Smooth muscle cell (in vitro differentiated cells): ENCODE results near the gene ZFHX3. TPM values are rescaled to one million over a fixed set of nuclear protein-coding genes. Genes with fewer than 3 reads are reported as not detected.

Experiments
- DNase-seq: peaks from one replicate; lab custom pipeline; 2025; ENCODE audit not compliant: unreplicated experiment; lab: John Stamatoyannopoulos, UW
- H2AFZ ChIP-seq: fragments of 200-600 bp; sonication (generic); 2 replicates; pipeline ENCODE4 v1.6.0; 2016; ENCODE audit warnings: antibody characterized with exemption, low read depth, mild to moderate bottlenecking
- H3F3A ChIP-seq: fragments of 200-600 bp; sonication (generic); 2 replicates; pipeline ENCODE4 v1.6.0; 2017; ENCODE audit warnings: antibody characterized with exemption, low read depth
- H3K27ac ChIP-seq: fragments of 200-600 bp; sonication (generic); 2 replicates; pipeline ENCODE4 v1.5.1; 2016; ENCODE audit warnings: low read depth, mild to moderate bottlenecking
- H3K27me3 ChIP-seq: fragments of 200-600 bp; sonication (generic); 2 replicates; pipeline ENCODE4 v1.6.1; 2016; ENCODE audit warnings: low read depth, mild to moderate bottlenecking
- H3K36me3 ChIP-seq: fragments of 200-600 bp; sonication (generic); 2 replicates; pipeline ENCODE4 v1.5.1; 2016; ENCODE audit warnings: low read depth
- H3K4me1 ChIP-seq: fragments of 200-600 bp; sonication (generic); 2 replicates; pipeline ENCODE4 v1.5.1; 2016; ENCODE audit warnings: low read depth
- H3K4me2 ChIP-seq: fragments of 200-600 bp; sonication (generic); 2 replicates; pipeline ENCODE4 v1.6.0; 2016; ENCODE audit warnings: mild to moderate bottlenecking
- H3K4me3 ChIP-seq: fragments of 200-600 bp; sonication (generic); 2 replicates; pipeline ENCODE4 v1.5.1; 2016; ENCODE audit warnings: mild to moderate bottlenecking
- H3K79me2 ChIP-seq: fragments of 200-600 bp; sonication (generic); 2 replicates; pipeline ENCODE4 v1.6.0; 2016; ENCODE audit warnings: low read depth, mild to moderate bottlenecking
- H3K9ac ChIP-seq: fragments of 200-600 bp; sonication (generic); 2 replicates; pipeline ENCODE4 v1.6.0; 2016; ENCODE audit warnings: low read depth
- H3K9me3 ChIP-seq: fragments of 200-600 bp; sonication (generic); replicated peaks from 2 replicates; pipeline ENCODE4 v1.5.1; 2016; ENCODE audit warnings: low read depth
- H4K20me1 ChIP-seq: fragments of 200-600 bp; sonication (generic); 2 replicates; pipeline ENCODE4 v1.6.0; 2016; ENCODE audit warnings: low read depth
- CTCF ChIP-seq: fragments of 200-600 bp; sonication (generic); IDR thresholded peaks from 2 replicates; pipeline ENCODE4 v1.5.1; 2017; ENCODE audit warnings: borderline replicate concordance, mild to moderate bottlenecking, antibody characterized with exemption; ENCODE audit not compliant: insufficient read depth, poor library complexity, severe bottlenecking
- WGBS: methylation state at CpG from one replicate; pipeline ENCODE4 v1.1.7; 2016; ENCODE audit warnings: low lambda C conversion rate; 5-methylcytosine and 5-hydroxymethylcytosine counted together
- polyA plus RNA-seq: library from polyadenylated mRNA; unstranded; fragments of >200 nt; fragmentation: Nextera tagmentation; extraction: Ambion mirVana; gene quantifications from 2 replicates; pipeline ENCODE4 v1.2.1, GENCODE V29; 2016
- total RNA-seq: library from RNA; depleted of rRNA; stranded (reverse); fragments of >200 nt; gene quantifications from 2 replicates; pipeline ENCODE4 v1.2.3, GENCODE V29; 2014

The ZFHX3 gene
- total and polyA plus RNA-seq, 2 experiments from 2014 or later, result 3.1 to 9.8 TPM

- H4K20me1 ChIP-seq, result peaks cover 11% of the 10 kb centered on the region
- TF ChIP-seq CTCF, result no peak
Observed at GRCh38 chr16:72865835-72866234, 182.1 kb downstream of the ZFHX3 start.

GRCh38 chr16:72865258-72865657 lies 182.7 kb downstream of the ZFHX3 start:
- Histone ChIP-seq H3K36me3 (no peaks in the 10 kb centered on the region), H3K79me2 (peaks cover 19% of the 10 kb centered on the region), H3K9ac (no peak overlapping the region), H3K4me3 (no peak overlapping the region), H3K27ac (no peak overlapping the region), H4K20me1 (peaks cover 11% of the 10 kb centered on the region), H3K27me3 (no peaks in the 10 kb centered on the region), H3F3A (peaks cover under 1% of the 10 kb centered on the region), H3K4me2 (no peak overlapping the region), H3K4me1 (no peaks in the 10 kb centered on the region), H3K9me3 (no peaks in the 10 kb centered on the region), H2AFZ (no peak overlapping the region)
- no peak for DNase-seq
- 98% methylated on average over 5 of the region's 5 CpGs for WGBS
- no peak for TF ChIP-seq CTCF

More at GRCh38 chr16:72865835-72866234, 182.1 kb downstream of the ZFHX3 start:
- Histone ChIP-seq H3K27me3 (no peaks in the 10 kb centered on the region), H3K9ac (no peak overlapping the region), H2AFZ (no peak overlapping the region), H3K27ac (no peak overlapping the region), H3K4me2 (no peak overlapping the region), H3F3A (no peaks in the 10 kb centered on the region), H3K4me3 (no peak overlapping the region), H3K79me2 (peaks cover 17% of the 10 kb centered on the region), H3K4me1 (no peaks in the 10 kb centered on the region), H3K36me3 (no peaks in the 10 kb centered on the region), H3K9me3 (no peaks in the 10 kb centered on the region)
- DNase-seq, result no peak
- 81% methylated on average over 7 of the region's 7 CpGs for WGBS

GRCh38 chr16:72864130-72864833 lies 183.6 kb downstream of the ZFHX3 start:
- no peak overlapping the region for H3K4me3 ChIP-seq

More at GRCh38 chr16:72864130-72864833, 183.6 kb downstream of the ZFHX3 start:
- peaks cover 21% of the 10 kb centered on the region for H3K79me2 ChIP-seq
- TF ChIP-seq CTCF, result no peak
- no peak overlapping the region for H3K27ac ChIP-seq
- no peaks in the 10 kb centered on the region for H3K9me3 ChIP-seq
- H2AFZ ChIP-seq, result no peak overlapping the region
- H3K4me1 ChIP-seq, result peaks cover 6% of the 10 kb centered on the region
- no peak for DNase-seq
- H4K20me1 ChIP-seq, result peaks cover 11% of the 10 kb centered on the region
- H3K36me3 ChIP-seq, result no peaks in the 10 kb centered on the region
- no peaks in the 10 kb centered on the region for H3K27me3 ChIP-seq
- H3F3A ChIP-seq, result peaks cover 6% of the 10 kb centered on the region
- no peak overlapping the region for H3K4me2 ChIP-seq
- no peak overlapping the region for H3K9ac ChIP-seq
- WGBS, result 95% methylated on average over 6 of the region's 6 CpGs
